GM06990 (cell line): ENCODE results near the gene BAG2.

Experiments
- DNase-seq: peaks from one replicate; pipeline ENCODE4 v3.0.0-alpha.2; 2011; ENCODE audit not compliant: insufficient read length; ENCODE audit errors: extremely low read depth
- H3K27me3 ChIP-seq: replicated peaks from 2 replicates; pipeline ENCODE4 v1.6.0; 2011; ENCODE audit warnings: low read length; ENCODE audit not compliant: control insufficient read depth, insufficient read depth
- H3K36me3 ChIP-seq: 2 replicates; pipeline ENCODE4 v1.5.1; 2011; ENCODE audit warnings: low read length; ENCODE audit not compliant: control insufficient read depth, insufficient read depth
- H3K4me3 ChIP-seq: replicated peaks from 2 replicates; pipeline ENCODE4 v1.5.1; 2011; ENCODE audit warnings: low read depth, mild to moderate bottlenecking, control low read depth, low read length
- TF ChIP-seq, protein P1 (sequence below): IDR thresholded peaks from 2 replicates; pipeline ENCODE4 v1.5.1; 2011; ENCODE audit warnings: low read length, control low read depth, mild to moderate bottlenecking, inconsistent platforms; ENCODE audit not compliant: insufficient read depth, poor library complexity, severe bottlenecking

BAG2 gene

DNA sequence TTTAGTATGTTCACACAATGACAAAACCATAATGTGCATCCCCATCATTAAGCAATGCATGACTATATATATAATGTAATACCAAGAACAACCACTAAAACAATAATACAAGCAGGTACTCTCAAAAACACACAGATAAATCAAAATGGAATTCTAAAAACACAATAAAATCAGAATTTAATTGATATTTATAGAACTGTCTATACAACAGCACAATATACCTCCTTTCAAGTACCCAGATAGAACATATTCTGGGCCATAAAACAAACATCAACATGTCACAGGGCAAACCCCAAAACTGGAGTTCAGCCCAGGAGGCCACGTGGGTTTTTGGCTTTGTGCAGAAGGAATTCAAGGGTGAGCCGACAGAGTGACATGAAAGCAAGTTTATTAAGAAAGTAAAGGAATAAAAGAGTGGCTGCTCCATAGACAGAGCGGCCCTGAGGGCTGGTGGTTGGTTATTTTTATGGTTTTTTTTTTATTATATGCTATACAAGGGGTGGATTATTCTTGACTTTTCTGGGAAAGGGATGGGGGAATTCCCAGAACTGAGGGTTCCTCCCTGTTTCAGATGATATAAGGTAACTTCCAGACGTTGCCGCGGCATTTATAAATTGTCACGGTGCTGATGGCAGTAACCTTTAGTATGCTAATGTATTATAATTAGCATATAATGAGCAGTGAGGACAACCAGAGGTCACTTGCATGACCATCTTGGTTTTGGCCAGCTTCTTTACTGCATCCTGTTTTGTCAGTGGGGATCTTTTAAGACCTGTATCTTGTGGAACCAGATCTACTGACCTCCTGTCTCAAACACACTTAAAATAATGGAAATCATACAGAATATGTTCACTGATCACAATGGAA lies 44.3 kb downstream of the BAG2 start:
- Histone ChIP-seq H3K27me3 (no peaks in the 10 kb centered on the region), H3K4me3 (no peak overlapping the region), H3K36me3 (no peaks in the 10 kb centered on the region)
- DNase-seq: no peak
- TF ChIP-seq, protein P1, sequence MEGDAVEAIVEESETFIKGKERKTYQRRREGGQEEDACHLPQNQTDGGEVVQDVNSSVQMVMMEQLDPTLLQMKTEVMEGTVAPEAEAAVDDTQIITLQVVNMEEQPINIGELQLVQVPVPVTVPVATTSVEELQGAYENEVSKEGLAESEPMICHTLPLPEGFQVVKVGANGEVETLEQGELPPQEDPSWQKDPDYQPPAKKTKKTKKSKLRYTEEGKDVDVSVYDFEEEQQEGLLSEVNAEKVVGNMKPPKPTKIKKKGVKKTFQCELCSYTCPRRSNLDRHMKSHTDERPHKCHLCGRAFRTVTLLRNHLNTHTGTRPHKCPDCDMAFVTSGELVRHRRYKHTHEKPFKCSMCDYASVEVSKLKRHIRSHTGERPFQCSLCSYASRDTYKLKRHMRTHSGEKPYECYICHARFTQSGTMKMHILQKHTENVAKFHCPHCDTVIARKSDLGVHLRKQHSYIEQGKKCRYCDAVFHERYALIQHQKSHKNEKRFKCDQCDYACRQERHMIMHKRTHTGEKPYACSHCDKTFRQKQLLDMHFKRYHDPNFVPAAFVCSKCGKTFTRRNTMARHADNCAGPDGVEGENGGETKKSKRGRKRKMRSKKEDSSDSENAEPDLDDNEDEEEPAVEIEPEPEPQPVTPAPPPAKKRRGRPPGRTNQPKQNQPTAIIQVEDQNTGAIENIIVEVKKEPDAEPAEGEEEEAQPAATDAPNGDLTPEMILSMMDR: no peak

DNA sequence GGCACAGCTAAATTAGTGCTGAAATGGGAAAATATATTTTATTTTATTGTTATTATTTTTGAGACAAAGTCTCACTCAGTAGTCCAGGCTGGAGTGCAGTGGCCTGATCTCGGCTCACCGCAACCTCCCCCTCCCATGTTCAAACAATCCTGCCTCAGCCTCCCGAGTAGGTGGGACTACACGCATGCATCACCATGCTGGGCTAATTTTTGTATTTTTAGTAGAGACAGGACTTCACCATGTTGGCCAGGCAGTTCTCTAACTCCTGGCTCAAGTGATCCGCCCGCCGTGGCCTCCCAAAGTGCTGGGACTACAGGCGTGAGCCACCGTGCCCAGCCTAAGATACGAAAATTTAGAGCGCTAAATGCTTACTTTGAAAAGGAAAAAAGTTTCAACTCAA lies 45.1 kb downstream of the BAG2 start:
- DNase-seq: no peak
- Histone ChIP-seq H3K36me3 (no peaks in the 10 kb centered on the region), H3K27me3 (no peaks in the 10 kb centered on the region), H3K4me3 (no peak overlapping the region)
- TF ChIP-seq, protein P1: no peak

DNA sequence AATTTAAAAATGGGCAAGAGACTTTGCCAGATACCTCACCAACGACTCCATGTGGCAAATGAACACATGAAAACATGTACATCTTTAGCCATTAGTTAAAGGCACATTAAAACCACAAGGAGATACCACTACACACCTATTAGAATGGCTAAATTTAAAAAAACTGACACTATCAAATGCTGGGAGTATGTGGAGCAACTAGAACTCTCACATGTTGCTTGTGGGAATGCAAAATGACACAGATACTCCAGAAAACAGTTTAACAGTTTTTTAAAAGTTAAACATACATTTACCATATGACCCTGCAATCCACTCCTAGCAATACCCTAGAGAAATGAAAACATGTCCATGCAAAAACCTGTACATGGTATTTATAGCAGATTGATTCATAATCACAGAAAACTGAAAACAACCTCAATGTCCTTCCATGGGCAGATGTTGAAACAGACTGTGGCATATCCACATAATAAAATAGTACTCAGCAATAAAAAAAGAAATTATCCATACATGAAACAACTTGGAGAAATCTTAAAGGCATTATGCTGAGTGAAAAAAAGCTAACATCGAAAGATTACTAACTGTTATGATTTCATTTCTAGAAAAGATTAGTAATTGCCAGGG lies 48.1 kb downstream of the BAG2 start:
- no peak for DNase-seq
- H3K4me3 ChIP-seq: no peak overlapping the region
- H3K36me3 ChIP-seq: no peaks in the 10 kb centered on the region
- TF ChIP-seq, protein P1: no peak
- H3K27me3 ChIP-seq: no peaks in the 10 kb centered on the region

DNA sequence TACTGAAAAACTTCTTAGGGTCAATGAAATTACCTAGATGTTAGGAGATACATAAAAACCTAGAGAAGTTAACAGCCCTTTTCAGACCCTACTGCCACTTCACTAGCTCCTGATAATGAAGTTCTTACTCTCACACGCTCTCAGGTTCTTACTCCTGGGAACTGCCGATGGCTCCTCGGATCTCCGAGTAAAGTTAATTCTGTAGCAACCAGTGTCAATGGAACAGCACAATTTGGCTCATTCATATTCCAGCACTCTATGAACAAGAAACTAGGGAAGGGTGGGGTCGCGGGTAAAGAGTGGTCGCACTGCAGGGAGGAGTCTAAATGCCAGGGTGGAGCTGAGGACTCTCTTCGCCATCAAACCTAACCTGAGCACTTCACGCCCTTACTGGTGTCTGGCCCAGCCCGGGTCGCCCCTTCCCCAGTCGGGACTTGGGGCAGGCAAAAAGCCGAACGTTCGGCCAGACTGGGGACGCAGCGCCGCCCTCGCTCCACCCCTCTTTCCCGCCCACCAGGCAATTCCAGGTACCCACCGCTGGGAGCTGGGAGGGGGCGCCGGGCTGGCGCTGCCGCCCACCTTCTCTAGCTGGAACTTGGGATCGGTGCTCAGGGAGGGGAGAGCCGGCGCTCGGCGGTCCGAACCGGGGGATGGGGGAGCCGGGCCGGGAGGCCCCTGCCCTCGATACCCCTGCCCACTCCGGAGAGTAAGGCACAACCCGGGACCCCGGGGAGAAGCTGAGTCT lies 49.2 kb downstream of the BAG2 start:
- Histone ChIP-seq H3K4me3 (peak overlapping the region; percentile 97), H3K27me3 (no peaks in the 10 kb centered on the region), H3K36me3 (no peaks in the 10 kb centered on the region)
- TF ChIP-seq, protein P1: peak; percentile 37
- DNase-seq: peak; percentile 73

DNA sequence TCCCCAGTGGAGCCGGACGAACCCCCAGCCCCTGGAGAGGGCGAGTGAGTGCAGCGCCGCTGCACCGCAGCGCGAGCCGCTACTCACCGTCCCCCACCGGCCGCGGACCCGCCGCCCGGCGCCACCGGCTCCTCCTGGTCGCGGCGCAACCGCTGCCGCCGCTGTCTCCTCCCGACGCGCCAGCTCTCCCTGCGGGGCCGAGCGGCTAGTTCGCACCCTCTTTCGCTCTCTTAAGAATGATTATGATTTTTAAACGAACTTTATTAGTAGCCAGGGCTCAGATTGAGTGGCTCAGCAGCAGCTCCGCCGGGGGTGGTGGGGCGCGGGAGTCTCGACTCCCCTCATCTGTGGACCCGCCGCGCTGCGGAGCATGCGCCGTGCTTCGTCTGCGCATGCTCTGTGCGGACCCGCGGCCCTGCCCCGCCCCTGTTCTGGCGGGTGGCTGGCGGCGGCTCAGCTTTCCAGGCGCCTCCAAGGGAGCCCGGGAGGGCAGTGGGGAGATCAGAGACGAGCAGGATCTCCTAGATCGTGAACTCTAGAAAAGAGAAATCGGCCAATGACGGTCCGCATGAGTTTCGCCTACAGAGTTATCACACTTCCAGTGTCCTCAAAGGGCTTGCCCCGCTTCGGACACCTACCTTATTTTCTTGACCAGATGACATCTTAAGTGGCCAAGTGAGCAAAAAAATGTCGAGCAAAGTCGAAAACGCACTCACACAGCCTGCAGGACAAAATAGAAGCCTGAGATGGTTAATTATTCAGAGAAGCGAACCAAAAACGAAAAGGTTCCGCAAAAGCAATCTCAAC lies 50.0 kb downstream of the BAG2 start, which contains the start of gene RAB23:
Gene RAB23, minus strand, starts transcription at position 372 of the 807 bp plus-strand sequence. CDS start 11,927 bp downstream, outside the sequence.
- DNase-seq: peak; percentile 90
- no peaks in the 10 kb centered on the region for H3K27me3 ChIP-seq
- TF ChIP-seq, protein P1: no peak
- H3K36me3 ChIP-seq: no peaks in the 10 kb centered on the region
- H3K4me3 ChIP-seq: peak within 1 kb of the TSS; percentile 97
